CD4-positive, alpha-beta T cell treated with Interleukin-17A for 4 hours (primary cell): ENCODE measurements around the gene NXPH2.
"Not testable (repeated sequence)": the region's sequence is repeated elsewhere in the genome, so short reads cannot be mapped to it uniquely, and the experiment has no call there.

Source experiments
- DNase-seq: peaks from one replicate; pipeline ENCODE4 v3.0.0-alpha.2; 2020; ENCODE audit warnings: mixed read lengths

Gene NXPH2

DNA sequence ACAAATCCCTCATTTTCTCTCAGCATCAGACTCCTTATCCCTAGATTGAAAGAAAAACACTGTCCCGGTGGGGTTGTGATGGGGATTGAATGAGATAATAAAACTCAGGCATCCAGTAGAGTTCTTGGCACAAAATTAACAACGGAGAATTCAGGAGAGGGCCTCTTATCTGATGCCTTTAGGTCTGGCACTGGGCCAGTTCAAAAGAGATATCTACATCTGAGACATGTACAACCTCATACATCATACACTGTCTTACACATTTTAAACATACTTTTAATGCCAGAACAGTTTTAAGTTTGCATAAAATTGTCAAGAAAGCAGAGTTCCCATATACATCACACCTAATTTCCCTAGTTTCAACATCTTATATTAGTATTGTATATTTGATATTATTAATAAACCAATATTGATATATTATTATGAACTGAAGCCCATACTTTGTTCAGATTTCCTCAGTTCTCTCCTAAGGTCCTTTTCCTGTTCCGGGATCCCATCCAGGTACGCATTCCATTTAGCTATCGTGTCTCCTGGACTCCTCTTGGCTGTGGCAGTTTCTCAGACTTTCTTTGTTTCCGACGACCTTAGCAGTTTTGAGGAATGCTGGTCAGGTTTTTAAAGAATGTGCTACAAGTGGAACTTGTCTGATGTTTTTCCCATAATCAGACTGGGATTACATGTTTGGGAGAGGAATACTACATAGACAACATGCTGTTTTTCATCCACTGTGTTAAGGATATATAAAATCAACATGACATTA lies 27.8 kb downstream of the NXPH2 start:
- DNase-seq = no peak

GRCh38 chr2:138744713-138745112 lies 35.5 kb downstream of the NXPH2 start:
- DNase-seq = no peak

GRCh38 chr2:138742441-138743057 lies 37.6 kb downstream of the NXPH2 start:
- DNase-seq = no peak

DNA sequence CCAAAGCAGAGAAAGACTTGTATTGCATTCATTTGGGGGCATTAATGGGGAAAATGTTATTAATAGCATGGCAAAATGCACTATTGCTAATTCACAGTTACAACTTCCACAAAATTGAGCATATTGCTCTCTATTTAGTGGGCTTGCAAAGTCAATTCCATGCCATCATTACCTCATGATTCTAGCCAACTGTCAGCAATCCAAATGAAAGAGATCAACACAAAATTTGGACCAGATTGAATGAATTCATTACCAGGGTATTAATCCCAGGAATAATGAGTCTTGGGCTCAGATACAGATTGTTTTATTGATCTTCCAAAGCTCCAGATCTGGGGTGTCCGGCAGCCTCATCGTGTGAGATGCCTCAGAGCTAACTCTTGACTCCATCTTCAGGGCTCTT lies 38.3 kb downstream of the NXPH2 start:
- DNase-seq = no peak

GRCh38 chr2:138737009-138737554 lies 43.1 kb downstream of the NXPH2 start:
- DNase-seq = not testable (repeated sequence)

GRCh38 chr2:138732651-138733050 lies 47.5 kb downstream of the NXPH2 start:
- no peak for DNase-seq

DNA sequence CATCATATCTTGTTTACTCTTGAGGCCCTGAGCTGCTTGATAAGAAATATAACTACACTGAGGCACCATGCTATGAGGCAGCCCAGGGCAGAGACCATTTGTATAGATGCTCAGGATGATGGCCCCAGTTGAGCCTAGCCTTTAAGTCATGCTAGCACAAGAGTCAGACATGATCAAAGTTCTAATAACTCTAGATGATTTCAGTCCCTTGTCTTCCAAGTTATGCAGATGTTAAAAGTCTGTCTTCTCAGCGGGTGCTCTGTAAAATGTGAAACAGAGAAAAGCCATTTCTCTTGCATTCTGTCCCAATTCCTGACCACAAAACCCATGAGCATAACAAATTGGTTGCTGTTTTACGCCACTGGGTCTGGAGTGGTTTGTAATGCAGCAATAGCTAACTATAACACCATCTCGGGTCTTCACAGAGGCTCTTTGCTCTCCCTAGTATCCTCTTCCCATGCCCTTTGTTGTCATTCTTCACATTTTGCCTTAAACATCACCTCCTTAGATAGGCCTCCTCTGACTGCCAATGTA lies 49.6 kb downstream of the NXPH2 start:
- no peak for DNase-seq

DNA sequence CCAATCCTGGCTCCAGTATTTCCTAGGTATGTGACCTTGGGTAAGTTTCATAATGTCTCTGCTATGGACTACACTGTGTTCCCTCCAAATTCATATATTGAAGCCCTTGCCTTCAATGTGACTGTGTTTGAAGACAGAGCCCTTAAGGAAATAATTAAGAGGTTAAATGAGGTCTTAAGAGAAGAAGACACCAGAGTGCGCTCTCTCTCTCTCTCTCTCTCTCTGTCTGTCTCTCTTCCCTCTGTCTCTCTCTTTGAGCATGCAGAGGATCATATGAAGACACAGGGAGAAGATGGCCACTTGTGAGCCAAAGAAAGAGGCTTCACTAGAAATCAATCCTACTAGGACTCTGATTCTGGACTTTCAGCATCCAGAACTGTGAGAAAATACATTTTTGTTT lies 52.2 kb downstream of the NXPH2 start:
- no peak for DNase-seq

DNA sequence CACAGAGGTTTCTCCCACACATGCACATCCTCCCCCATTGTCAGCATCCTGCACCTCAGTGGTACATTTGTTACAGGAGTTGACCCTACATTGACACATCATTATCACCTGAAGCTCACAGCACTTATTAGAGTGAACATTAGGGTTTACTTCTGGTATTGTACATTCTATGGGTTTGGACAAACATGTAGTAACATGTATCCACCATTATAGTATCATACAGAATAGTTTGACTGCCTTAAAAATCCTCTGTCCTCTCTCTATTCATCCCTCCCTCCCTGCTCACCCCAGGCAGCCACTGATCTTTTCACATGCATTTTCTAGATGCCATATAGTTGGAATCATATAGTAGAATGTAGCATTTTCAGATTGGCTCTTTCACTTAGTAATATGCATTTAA lies 53.5 kb downstream of the NXPH2 start:
- DNase-seq = no peak

- DNase-seq = no peak
Measured at GRCh38 chr2:138724729-138725459, 55.3 kb downstream of the NXPH2 start.

DNA sequence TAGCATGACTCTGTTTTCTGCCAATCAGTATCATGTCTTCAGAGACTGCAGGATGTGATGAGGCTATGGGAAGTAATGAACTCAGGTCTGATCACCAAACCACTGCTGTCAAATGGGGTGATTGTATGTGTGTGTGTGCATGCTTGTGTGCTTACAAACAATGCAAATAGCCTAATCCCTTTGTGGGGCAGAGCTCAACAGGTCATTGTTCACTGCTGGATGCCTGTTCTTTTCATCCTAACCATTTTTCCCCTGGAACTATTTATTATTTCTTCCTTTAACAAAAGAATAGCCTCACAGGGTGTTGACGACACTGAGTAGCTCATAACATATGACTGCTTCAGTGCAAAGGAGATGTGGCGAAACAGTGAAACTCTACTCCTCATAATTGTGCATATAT lies 55.9 kb downstream of the NXPH2 start:
- DNase-seq = no peak

DNA sequence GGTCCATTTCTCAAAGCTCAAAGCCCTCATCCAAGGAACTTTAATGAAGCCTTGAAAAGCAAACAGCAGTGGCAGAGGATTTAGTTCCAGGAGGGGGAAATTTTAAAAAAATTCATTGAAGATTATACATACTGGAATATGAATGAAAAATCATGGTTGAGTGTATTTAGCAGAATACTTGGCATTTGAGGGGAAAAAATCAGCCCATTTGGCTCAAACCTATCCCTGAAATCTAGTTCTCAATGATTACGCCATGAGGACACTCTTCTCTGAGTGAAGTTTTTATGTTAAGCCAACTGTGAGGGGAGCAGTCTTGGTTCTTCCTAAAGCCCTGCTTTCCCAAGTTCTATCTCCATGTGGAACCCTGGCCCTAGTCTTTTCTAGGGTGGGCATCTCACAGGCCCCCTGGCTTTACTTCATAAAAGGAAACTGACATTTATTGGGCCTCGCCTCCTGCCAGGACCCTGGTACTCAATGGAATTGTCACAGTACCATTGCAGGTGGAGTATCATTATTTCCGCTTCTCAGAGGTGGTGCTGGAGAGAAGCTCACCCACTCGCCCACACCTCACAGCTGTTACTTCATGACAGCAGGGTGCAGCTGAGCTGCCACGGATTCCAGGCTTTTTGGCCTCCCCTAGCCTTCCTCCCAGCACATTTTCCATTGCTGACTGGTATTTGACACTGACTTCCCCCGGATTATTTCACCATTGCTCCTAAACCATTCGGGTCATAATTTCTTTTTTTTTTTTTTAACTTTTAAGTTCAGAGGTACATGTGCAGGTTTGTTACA lies 56.8 kb downstream of the NXPH2 start:
- DNase-seq = no peak

DNA sequence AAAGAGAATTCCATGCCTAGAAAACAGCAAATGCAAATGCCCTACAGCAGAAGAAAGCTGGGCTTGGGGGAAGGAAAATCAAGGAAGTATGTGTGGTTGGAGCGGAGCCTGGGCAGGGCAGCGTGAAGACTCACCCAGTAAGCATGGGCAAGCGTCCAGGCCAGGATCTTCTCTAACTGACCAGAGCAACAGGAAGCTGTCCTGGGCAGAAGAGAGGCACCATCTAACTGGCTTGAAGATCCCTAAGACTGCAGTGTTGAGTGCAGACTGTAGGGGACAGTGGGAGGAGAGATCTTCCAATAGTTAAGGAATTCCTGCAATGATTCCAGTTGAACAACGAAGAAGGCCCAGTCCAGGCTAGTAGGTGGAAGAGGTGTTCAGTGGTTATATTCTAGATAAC lies 57.9 kb downstream of the NXPH2 start:
- no peak for DNase-seq

DNA sequence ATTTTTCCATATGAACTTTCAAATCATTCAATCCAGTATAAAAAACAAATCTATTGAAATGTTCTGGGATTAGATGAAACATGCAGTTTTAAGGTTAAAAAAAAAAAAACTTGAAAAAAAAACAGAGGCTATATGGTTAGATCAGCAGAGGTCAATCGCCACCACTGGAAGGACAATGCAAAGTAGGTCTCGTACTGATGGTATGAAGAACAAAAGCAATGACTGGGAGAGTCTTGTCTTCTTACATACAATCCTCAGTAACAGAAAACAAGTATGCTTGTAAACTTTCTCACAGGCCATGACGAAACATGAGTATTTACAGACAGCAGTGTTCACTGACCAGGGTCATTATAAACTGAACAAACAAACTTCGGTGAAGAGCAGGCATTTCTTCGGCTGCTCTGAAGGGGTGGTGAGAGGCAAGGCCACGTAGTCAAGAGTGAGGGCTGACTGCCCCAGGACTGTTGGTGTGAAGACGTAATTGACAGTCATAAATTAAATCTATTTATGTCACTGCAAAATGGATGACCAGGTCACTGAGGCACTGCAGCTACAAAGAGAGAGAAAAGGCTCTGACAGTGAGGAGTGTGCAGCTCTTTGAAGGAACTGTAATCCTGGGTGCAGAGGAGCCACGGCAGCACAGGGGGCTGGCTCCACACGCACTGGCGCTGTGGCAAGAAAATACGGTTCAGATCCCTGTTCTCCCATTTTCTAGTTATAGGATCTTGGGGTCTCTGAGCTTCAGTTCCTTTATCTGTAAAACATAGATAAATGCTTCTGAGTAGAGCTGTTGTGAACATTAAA lies 60.0 kb downstream of the NXPH2 start:
- DNase-seq = no peak

GRCh38 chr2:138718405-138718804 lies 61.8 kb downstream of the NXPH2 start:
- no peak for DNase-seq

DNA sequence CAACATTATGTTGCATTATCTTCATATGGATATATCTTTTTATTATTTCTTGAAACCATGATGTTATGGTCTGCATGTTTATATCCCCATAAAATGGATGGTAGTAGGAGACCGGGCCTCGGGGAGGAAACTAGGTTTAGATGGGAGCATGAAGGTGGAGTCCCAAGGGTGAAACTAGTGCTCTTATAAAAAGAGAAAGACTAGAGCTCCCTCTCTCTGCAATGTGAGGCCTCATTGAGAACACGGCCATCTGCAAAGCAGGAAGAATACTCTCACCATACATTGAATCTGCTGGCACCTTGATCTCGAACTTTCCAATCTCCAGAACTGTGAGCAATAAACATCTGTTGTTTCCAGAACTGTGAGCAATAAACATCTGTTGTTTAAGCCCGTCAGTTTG lies 64.0 kb downstream of the NXPH2 start:
- DNase-seq = no peak

GRCh38 chr2:138713504-138713903 lies 66.7 kb downstream of the NXPH2 start:
- DNase-seq = no peak

- DNase-seq = no peak
Measured at GRCh38 chr2:138713069-138713496, 67.1 kb downstream of the NXPH2 start.

DNA sequence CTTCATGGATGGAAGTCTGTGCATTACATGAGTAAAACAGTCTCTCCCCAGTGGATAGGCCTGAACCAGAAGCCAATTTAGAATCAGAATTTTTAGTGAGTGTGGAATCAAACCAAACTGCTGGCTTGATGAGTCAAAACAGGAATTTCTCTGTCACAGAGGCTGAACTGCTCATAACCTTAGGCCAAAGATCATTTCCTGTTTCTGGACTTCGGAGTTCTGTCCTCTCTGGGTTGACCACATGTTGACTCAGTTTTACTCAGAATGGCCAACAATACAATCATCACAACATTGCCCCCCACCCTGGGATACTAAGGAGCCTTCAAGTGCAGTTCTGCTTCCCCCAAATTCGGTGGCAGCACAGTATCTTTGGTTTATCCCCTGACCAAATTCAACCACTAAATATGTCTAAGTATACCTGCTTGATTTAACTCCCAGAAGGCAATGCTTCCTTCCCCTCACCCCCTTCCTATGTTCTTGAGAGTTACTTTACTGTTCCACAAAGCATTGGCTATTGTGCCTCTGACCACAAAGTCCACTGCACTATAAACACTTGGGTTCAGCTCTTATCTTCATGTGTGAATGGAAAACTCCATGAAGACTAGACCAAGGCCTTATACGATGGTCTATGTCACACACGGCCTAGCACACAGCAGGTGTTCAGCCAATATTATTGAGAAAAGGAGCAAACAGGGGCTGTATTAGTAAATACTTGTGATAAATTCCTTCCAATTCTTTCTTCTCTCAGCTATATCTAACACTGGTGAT lies 67.8 kb downstream of the NXPH2 start:
- DNase-seq = no peak

- DNase-seq = no peak
Measured at GRCh38 chr2:138711812-138712211, 68.4 kb downstream of the NXPH2 start.

- DNase-seq = no peak
Measured at GRCh38 chr2:138708682-138709241, 71.4 kb downstream of the NXPH2 start.
